HG02571 (cell line): ENCODE measurements around the gene SLF2.
"Not testable (repeated sequence)": the region's sequence is repeated elsewhere in the genome, so short reads cannot be mapped to it uniquely, and the experiment has no call there.

ENCODE experiments used
- ATAC-seq: cut with Tn5 transposase; IDR thresholded peaks from one replicate; pipeline ENCODE4 v1.9.1; 2021; ENCODE audit warnings: mild to moderate bottlenecking, moderate library complexity; ENCODE audit not compliant: unreplicated experiment

Gene SLF2

DNA sequence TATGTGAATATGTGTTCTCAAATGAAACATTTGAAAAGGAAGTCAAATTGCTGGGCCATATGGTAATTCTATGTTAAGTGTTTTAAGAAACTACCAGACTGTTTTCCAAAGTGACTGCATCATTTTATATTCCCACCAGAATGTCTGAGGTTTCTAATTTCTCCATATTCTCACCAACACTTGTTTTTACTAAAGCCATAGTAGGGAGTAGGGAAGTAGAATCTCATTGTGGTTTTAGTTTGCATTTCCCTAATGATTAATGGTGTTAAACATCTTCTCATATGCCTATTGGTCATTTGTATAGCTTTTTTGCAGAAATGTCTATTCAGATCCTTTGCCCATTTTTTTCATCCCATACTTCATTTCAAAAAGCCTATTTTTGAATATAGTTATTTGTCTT lies 47.5 kb downstream of the SLF2 start:
- no peak for ATAC-seq

DNA sequence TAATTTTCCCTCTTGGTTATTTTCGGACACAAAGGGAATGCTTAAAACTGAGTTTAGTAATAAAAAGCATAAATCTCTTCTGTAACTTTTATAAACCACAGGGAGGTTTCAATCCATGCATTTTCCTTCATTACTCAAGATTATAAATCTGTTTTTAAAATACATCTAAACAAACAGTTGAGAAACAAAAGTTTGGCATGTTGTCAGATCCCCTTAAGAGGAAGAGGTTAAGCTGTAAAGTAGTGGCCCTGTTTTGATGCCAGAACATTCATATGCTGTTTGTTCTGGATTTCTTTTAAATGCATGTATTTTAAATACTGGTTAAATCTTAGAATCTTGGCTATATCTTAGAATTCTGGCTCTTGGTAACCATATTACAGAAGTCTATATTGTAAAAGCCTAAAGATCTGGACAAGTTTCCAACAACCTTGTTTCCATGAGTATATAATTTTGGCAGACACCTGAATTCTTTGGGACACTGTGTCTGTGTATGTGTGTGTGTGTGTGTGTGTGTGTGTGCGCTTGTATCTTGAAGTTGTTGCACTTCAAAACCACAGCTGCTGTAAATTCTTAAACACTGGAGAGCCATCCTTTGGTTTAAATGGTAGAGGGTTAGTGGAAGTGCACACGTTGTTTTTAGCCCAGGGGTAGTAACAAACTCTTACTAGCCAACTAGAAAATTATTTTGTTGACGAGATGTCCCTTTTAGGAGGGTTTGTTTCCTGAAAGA lies 49.8 kb downstream of the SLF2 start:
- ATAC-seq, result no peak

DNA sequence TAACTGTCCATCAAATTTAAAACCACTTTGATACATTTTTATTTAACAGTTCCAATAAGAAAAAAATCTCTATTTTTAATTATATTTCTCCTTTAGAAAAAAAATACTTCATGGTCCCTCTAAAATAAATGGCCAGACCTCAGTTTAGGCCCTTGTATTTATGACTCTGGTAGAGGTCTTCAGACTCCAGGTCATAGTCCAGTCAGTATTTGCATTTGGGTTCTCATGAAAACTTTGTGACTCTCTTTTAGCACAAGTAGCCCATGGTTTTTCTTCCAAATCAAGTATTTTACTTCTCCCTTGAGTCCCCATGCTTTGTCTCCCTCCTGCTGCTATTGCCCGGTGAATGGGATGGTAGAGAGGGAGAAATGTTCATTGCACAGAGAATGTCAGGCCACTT lies 51.1 kb downstream of the SLF2 start:
- no peak for ATAC-seq

DNA sequence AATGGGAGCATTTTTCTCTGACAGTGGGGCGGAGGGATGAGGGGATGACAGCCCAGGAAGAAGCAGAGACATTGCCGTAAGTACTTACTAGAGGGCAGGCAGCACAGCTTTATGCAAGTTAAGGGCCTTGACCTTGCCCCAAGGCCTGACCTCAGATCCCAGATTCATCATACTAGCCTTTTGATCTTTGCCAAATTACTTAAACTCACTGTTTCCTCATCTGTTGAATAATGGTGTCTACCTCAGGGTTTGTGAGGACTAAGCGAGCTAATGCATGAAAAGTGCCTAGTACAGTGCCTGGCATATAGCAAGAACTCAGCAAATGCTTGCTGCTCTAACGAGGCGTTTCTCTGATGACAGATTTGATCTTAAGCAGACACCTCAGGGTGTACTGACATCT lies 53.1 kb downstream of the SLF2 start:
- ATAC-seq, result no peak

DNA sequence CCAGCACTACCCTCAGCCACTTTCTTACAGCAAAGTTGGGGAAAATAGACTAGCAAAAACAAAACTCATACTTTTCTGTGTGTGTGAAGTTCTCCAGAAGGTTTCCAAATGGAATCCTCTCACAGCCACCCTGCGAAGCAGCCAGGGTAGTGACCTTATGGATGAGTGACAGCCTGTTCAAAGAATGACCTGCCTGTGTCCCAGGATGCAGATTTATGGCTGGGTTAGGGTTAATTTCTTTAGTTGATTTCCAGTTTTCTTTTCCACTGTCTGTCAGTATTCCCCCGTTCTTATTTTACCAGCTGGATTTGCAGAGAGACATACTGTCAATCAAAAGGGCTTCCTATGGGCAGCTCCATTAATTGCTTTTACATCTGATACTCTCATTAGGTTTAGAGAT lies 54.1 kb downstream of the SLF2 start:
- no peak for ATAC-seq

DNA sequence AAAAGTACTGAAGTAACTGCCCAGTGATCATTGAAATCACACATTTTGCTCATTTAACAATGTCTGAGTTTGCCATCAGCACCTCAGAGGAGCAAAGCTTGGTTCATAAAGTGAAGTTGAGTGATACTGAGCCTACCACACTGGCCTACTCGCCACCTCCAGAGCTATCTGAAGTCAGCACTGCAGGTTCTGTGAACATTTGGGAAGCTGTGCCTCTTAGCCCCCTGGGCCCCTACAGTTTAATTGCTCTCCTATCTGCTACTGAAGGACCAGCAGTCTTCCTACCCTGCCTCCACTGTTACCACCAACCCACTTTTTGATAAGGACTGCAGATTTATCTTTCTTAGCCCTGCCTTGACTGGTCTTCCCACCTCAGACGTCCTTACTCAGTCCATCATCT lies 54.6 kb downstream of the SLF2 start:
- ATAC-seq, result no peak

DNA sequence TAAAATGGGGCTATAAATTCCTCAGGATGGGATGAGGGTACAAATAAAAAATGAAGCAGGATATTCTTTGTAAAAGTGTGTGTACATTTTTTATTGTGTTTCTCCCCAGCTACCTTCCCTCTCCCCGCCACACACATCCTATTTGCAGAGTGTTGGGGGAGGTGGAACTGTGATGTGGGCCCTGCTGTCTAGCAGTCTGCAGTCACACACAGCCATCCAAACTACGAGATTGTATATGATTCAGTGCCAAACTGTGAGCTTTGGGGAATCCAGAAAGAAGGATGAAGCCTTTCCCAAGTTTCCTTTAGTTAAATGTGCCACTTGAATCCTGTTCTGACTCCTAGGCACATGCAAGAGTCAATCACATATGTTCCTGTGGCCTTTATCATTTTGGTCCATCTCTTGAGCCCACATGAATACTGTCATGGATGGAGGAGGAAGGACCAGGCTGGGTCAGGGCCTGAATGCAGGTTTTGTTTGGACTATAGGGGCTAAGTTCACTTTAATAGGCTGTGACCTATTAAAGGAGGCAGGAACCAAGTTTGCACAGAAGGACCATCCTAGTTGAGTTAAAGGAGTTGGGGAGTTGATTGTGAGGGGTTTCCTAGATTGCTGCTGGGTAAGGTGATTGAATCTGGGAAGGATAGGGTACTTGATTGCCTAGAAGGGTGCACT lies 55.4 kb downstream of the SLF2 start:
- ATAC-seq, result no peak

DNA sequence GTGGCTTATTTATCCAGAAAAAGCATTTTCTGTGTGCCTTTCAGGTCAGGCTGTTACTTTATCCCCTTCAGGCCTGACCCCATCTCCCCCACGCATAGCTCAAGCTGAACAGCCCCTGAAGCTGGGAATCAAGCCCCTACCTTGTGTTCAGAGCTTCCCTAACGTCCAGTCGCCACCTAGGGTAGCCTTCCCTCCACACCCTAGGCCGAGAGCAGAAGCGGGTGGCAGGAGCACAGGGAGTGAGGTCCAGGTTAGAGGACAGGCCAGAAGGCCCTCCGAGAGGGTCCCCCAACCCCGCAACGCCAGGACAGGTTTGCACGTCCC lies 56.1 kb downstream of the SLF2 start:
- no peak for ATAC-seq

DNA sequence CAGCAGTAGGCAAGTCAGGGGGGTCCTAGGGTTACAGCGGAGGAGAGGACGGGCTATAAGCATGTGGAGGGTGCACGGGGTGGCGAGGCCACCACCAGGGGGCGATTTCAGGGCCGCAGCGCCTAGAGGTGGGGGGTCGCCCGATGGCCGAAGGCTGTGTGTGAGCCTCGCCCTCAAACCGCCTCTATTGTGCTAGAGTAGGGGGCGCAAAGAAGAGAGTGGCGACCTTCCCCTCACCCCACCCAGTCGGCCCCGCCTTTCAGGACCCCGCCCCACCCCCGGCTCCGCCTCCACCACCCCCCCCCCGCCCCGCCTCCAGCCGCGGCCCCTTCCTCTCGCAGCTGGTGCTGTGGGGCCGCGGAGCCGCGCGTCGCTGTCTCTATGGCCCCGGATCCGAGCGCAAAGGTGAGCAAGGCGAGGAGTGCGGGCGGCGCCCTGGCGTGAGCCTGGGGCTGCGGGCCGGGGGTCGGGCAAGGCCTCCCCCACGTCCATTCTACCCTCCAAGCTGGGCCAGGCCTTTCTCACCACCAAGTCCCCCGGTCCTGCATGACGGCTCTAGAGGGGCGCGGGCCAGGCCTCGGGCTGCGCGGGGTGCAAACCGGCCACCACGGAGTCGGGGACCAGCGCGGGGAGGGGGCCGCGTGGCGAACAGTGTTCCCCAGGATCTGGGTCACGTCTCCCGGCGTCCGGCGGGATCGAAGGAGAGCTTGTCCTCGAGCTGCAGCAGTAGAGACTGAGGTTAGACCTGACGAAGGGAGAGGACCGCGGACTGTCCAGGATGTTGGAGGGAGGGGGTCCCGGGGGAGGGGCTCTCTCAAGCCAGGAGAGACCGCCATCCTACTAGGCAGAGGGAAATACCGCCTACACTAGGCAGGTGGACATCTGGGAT lies 56.7 kb downstream of the SLF2 start, which contains the start of gene SEMA4G:
Gene SEMA4G, plus strand, starts transcription at position 318 of the 889 bp plus-strand sequence. CDS start 3,409 bp downstream, outside the sequence.
- no peak for ATAC-seq

DNA sequence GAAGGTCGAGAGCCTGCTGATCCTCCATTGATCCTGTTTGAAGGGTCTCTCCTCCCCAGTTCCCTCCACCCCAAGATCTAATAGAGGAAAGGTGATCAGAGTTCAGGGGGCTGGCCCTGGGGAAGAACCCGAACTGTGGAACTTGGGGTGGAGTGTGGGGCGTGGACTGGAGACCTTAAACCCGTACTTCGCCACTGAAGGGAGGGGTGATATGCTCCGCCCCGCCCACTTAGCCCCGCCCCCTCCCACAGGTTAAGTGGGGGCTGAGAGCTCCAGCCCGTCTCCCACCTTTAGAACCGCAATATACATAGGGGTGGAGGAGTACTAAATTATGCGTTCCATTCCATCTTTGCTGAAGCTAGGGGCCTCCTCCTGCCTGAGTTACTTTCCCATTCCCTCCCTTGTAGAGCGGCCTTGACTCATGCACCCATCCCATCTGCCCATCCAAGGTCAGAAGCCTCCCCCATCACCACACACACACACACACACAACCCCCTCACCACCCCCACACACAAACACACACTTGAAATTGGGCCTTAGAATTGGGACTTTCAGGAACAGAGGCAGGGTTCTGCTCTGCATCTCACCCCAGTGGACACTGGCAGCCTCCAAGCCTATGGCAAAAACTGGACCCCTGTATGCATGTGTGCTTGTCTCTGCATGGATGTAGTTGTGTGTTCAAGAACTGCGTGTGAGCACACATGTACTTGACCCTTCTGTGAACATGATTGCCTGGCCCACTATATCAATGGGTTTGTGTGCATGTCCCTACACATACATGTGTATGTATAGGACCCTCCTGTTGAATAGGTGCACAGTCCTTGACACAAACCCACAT lies 57.5 kb downstream of the SLF2 start:
- ATAC-seq, result no peak

DNA sequence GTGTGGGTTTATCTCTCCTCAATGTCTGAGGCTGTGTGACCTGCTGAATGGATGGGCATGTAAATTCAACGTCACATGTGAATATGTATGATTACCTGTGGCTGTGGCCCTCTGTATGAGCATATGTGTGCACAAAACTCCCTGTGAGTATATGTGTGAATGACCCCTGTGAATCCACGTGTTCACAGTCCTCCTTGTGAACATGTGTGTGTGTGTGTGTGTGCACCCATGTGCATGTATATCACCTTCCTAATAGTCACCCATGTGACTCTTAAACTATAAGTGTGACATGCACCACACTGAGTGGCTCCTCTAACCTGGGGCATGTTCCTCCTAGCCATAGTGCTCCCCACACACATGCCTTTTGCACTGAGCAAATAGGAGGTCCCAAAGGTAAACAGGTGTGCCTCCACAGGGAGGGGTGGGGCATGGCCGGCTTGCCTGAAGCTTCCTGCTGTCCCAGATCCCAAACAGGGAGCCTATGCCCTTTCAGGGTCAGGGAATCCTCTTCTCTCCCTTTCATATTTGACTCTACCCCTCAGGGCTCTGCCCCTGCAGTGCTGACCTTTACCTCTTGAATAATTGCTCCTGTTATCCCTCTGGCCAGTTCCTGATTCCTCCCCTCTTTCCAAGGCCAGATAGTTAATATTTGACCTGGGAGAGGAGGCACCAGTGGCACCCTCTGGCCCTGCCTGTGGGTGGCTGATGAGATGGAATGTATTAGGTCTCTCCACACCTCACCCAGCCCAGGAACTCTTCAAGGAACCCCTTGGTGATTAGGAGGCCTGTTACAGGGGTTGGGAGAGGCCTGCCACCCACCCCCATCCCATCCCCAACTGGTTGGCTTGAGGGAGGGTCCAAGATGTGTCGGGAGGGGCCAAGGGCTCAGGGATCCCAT lies 58.4 kb downstream of the SLF2 start:
- no peak for ATAC-seq

DNA sequence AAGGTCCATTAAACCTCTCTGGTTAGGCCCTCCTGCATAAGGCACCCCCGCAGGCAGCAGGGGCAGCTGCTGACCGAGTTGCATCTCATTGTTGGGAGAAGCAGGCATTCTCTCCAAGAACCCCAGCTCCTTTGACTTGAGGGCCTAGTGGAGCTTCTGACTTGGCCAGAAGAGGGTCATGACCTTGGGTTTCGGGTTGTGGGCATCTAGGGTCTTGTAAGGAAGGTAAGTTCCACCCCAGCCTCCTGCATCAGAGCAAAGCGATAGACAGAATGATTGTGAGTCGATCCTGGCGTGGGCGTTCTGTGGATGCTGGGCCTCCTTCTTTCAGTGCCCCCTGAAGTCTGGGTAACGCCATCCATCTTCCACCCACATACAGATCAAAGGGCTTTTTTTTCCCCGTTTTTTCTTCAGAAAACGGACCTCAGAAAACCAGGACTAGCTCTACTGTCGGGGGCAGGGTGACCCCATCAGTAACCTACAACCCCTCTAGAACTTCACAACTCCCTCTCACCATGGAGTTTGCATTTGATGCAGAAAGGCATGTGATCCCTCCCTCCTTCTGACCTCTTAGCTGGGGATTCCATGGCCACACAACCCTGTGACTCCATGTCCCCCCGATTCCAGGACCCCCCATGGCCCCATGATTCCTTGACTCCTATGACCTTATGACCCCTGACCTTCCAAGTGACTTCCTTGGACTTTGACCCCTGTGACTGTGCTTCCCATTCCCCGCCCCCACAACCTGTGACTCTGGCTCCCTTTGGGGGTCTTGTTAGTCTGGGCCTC lies 59.5 kb downstream of the SLF2 start:
- no peak for ATAC-seq

DNA sequence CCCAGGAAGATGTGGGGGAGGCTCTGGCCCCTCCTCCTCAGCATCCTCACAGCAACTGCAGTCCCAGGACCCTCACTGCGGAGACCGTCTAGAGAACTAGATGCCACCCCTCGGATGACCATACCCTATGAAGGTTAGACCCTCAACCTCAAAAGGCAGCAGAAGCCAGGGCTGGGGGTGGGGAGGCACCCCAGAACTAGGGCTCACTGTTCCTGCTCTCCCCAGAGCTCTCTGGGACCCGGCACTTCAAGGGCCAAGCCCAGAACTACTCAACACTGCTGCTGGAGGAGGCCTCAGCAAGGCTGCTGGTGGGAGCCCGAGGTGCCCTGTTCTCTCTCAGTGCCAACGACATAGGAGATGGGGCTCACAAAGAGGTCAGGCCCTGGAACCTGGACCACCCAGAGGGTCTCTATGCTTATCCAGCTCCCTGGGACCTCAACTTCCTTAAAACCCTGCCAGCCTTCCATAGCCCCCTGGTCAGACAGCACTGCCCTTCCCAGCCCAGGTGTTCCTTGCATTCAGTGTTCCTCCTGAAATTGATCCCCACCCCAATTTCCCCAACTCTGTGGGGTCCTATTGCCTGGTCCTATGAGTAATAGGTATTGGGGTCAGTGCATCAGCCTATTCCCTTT lies 60.3 kb downstream of the SLF2 start:
- ATAC-seq, result no peak

DNA sequence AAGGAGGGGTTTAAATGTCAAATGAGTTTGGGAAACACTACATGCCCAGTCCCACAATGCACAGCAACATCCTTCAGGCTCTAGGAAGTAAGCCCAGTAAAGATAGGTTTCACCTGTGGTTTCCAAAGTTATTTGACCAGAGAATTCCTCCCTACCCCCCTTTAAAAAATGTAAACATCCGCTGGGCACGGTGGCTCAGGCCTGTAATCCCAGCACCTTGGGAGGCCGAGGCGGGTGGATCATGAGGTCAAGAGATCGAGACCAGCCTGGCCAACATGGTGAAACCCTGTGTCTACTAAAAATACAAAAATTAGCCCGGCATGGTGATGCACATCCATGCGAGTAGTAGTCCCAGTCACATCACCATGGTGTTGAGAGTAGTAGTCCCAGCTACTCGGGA lies 62.6 kb downstream of the SLF2 start:
- not testable (repeated sequence) for ATAC-seq

DNA sequence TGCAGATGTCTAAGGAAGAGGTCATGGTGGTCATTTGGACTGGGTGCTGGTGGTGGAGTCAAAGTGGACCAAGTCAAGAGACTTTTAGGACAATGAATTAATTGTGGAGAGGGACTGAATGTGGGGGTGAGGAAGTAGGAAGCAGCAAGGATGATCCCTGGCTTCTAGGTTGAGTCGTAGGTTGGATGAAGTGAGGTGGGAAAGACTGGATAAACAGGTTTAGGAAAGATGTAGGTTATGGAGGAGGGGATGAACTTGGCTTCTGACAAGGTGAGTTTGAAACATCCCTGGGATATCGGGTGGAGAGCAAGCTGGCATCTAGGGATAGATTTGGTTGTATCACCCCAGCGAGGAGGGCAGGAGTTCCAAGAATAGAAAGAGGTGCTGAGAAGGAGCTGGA lies 64.1 kb downstream of the SLF2 start:
- ATAC-seq, result no peak

DNA sequence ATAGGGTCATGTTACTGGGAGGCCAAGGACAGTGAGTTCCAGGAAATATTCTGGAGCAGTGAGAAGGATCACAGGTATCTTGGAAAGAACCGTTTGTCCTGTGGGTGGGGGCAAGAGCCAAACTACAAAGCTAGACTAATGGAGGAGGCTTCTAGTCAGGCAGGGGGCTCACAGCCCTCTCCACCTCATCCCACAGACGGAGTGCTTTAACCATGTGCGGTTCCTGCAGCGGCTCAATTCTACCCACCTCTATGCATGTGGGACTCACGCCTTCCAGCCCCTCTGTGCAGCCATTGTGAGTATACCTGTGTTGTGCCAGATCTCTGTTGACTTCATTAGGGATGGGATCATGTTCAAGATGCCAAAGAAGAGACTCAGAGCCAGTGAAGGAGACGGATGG lies 64.7 kb downstream of the SLF2 start:
- no peak for ATAC-seq

DNA sequence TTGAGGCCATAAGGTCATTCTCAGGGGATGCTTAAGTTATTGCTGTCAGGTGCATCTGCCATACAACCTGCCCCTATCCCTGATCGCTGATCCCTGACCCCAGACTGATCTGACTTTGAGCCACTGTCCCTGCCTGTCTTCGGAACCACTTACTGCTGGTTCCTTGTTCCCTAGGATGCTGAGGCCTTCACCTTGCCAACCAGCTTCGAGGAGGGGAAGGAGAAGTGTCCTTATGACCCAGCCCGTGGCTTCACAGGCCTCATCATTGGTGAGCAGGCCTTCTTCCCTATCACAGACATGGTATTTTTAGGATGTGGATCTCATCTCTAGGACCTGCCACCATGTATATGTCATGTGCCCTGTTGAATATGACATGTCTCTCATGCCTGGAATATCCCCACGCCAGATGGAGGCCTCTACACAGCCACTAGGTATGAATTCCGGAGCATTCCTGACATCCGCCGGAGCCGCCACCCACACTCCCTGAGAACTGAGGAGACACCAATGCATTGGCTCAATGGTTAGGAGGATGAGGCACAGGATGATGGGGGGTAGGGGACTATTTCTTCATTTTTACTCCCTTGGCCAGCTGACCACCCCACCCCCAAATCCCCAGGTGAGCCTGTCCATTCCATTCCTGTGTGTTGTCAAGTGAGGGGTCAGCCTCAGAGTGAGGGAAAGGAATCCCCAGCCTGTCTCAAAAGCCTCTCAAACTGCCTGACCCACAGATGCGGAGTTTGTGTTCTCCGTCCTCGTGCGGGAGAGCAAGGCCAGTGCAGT lies 65.5 kb downstream of the SLF2 start:
- no peak for ATAC-seq

DNA sequence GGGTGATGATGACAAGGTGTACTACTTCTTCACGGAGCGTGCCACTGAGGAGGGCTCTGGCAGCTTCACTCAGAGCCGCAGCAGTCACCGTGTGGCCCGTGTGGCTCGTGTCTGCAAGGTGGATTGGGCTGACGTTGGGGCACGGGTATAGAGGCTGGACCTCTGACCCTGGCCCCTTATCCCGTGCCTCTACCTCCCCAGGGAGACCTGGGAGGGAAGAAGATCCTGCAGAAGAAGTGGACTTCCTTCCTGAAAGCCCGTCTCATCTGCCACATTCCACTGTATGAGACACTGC lies 66.1 kb downstream of the SLF2 start:
- no peak for ATAC-seq
